Gastrocnemius medialis (tissue), 4 donors: ENCODE data around the gene CDH4. TPM values are rescaled to one million over a fixed set of nuclear protein-coding genes. Genes with fewer than 3 reads are reported as not detected.

ENCODE experiments used
- ATAC-seq, 2 donors: fragments of 150-250 bp; one replicate each; pipeline ENCODE4 v1.9.1; 2016
- DNase-seq, 2 donors: peaks; one replicate each; pipeline ENCODE4 v3.0.0-alpha.2; 2019
- H3K27ac ChIP-seq, 4 donors: fragments of 200-600 bp; sonication (generic); 1 replicate in 1 of 4; 2 replicates in 3 of 4; pipeline ENCODE4 v1.5.1; 2016 to 2018; ENCODE audit warnings: mild to moderate bottlenecking in 2 of 4, moderate library complexity in 1 of 4
- H3K27me3 ChIP-seq, 3 donors: fragments of 200-600 bp; sonication (generic) in 2 of 3; 1 replicate in 1 of 3; 2 replicates in 2 of 3; pipeline versions ENCODE4 v1.5.1 to v1.6.0; 2016 to 2019; ENCODE audit warnings: mild to moderate bottlenecking in 1 of 3, moderate library complexity in 1 of 3
- H3K36me3 ChIP-seq, 2 donors: fragments of 200-600 bp; sonication (generic) in 1 of 2; one replicate each; pipeline ENCODE4 v1.5.1; 2017 to 2018
- H3K4me1 ChIP-seq, 2 donors: fragments of 200-600 bp; sonication (generic) in 1 of 2; one replicate each; pipeline ENCODE4 v1.5.1; 2016 to 2017; ENCODE audit warnings: mild to moderate bottlenecking in 2 of 2
- H3K4me3 ChIP-seq, 4 donors: fragments of 200-600 bp; sonication (generic) in 3 of 4; 1 replicate in 1 of 4; 2 replicates in 3 of 4; pipeline ENCODE4 v1.5.1; 2016 to 2019; ENCODE audit warnings: mild to moderate bottlenecking in 2 of 4
- H3K9me3 ChIP-seq, 3 donors: fragments of 200-600 bp; sonication (generic) in 2 of 3; 1 replicate in 1 of 3; 2 replicates in 2 of 3; pipeline ENCODE4 v1.5.1; 2016 to 2019
- CTCF ChIP-seq, 5 experiments: fragments of 450-650 bp in 3 of 5; fragments of 200-600 bp in 2 of 5; sonication (generic) in 2 of 5; IDR thresholded peaks in 4 of 5; conservative IDR thresholded peaks in 1 of 5; 1 replicate in 4 of 5; 2 replicates in 1 of 5; pipeline ENCODE4 v1.5.1; 2016 to 2019; ENCODE audit warnings: antibody characterized with exemption in 5 of 5, mild to moderate bottlenecking in 3 of 5, moderate library complexity in 3 of 5
- POLR2A ChIP-seq, 2 donors: fragments of 450-650 bp; IDR thresholded peaks; one replicate each; pipeline ENCODE4 v1.6.1; 2017; ENCODE audit warnings: antibody characterized with exemption in 2 of 2, mild to moderate bottlenecking in 2 of 2, moderate library complexity in 2 of 2
- in situ Hi-C, 4 donors: fragments of 200-750 bp; cut with MboI; loops; one replicate each; pipeline versions ENCODE4 v1.15.0 to v1.8.0; 2017; ENCODE audit warnings: low sequenced_read_pairs in 4 of 4
- intact Hi-C: fragments of 100-400 bp; cut with DNase I; formaldehyde crosslinking; loops from one replicate; pipeline ENCODE4 v1.15.1; 2023; ENCODE audit warnings: low total_unique reads
- total RNA-seq, 4 donors: library from RNA; depleted of rRNA; stranded (reverse); fragments of >200 nt; gene quantifications; one replicate each; pipeline versions ENCODE4 v1.1.0 to v1.2.3, GENCODE V29; 2016

Gene CDH4
- total RNA-seq, 4 donors from 2014 or later: 0.38 to 1.2 (median 0.86) TPM

GRCh38 chr20:61935926-61936700, 684.1 kb downstream of the CDH4 start:
- H3K4me1 ChIP-seq: no peaks in the 10 kb centered on the region
- ATAC-seq: no peak
- no peaks in the 10 kb centered on the region for H3K27me3 ChIP-seq
- H3K4me3 ChIP-seq: no peak overlapping the region
- no peaks in the 10 kb centered on the region for H3K9me3 ChIP-seq
- no peak overlapping the region for H3K27ac ChIP-seq
- H3K36me3 ChIP-seq: no peaks in the 10 kb centered on the region
- DNase-seq: peak in 1 of 2 donors; percentile 3
- no peak for TF ChIP-seq POLR2A (IDR thresholded peaks at IDR 0.05)
- no peak for TF ChIP-seq CTCF (IDR thresholded peaks at IDR 0.05 in 4 of 5, conservative IDR thresholded peaks at IDR 0.05 in 1 of 5)
- intact Hi-C loops: no loop called here
- in situ Hi-C loops: no loop called here

- H3K4me1 ChIP-seq: no peaks in the 10 kb centered on the region
- no peak for ATAC-seq
- H3K27ac ChIP-seq: no peak overlapping the region
- in situ Hi-C loops (no loop called here), intact Hi-C loops (no loop called here)
- no peak overlapping the region for H3K4me3 ChIP-seq
- peak in 1 of 2 donors; percentile 4 for DNase-seq
- no peaks in the 10 kb centered on the region for H3K36me3 ChIP-seq
- H3K9me3 ChIP-seq: no peaks in the 10 kb centered on the region
- no peaks in the 10 kb centered on the region for H3K27me3 ChIP-seq
- TF ChIP-seq POLR2A (IDR thresholded peaks at IDR 0.05): no peak
- no peak for TF ChIP-seq CTCF (IDR thresholded peaks at IDR 0.05 in 4 of 5, conservative IDR thresholded peaks at IDR 0.05 in 1 of 5)
Measured at GRCh38 chr20:61936701-61937131, 684.7 kb downstream of the CDH4 start.

GRCh38 chr20:61937146-61937962, 685.3 kb downstream of the CDH4 start:
- Histone ChIP-seq H3K27me3 (no peaks in the 10 kb centered on the region), H3K4me1 (no peaks in the 10 kb centered on the region), H3K36me3 (no peaks in the 10 kb centered on the region), H3K27ac (no peak overlapping the region), H3K9me3 (no peaks in the 10 kb centered on the region), H3K4me3 (no peak overlapping the region)
- DNase-seq (peak in 1 of 2 donors; percentile 4), ATAC-seq (no peak)
- in situ Hi-C loops (no loop called here), intact Hi-C loops (no loop called here)
- no peak for TF ChIP-seq CTCF (IDR thresholded peaks at IDR 0.05 in 4 of 5, conservative IDR thresholded peaks at IDR 0.05 in 1 of 5)
- no peak for TF ChIP-seq POLR2A (IDR thresholded peaks at IDR 0.05)

GRCh38 chr20:61937963-61938838, 686.1 kb downstream of the CDH4 start:
- Histone ChIP-seq H3K4me1 (no peaks in the 10 kb centered on the region), H3K27me3 (no peaks in the 10 kb centered on the region), H3K36me3 (no peaks in the 10 kb centered on the region), H3K9me3 (no peaks in the 10 kb centered on the region), H3K4me3 (no peak overlapping the region), H3K27ac (no peak overlapping the region)
- DNase-seq (peak in 1 of 2 donors; percentile 7), ATAC-seq (no peak)
- in situ Hi-C loops (no loop called here), intact Hi-C loops (no loop called here)
- TF ChIP-seq POLR2A (IDR thresholded peaks at IDR 0.05): no peak
- no peak for TF ChIP-seq CTCF (IDR thresholded peaks at IDR 0.05 in 4 of 5, conservative IDR thresholded peaks at IDR 0.05 in 1 of 5)
